GM19035 (cell line): ENCODE data around the gene TCERG1L.
"Not testable (repeated sequence)": the region's sequence is repeated elsewhere in the genome, so short reads cannot be mapped to it uniquely, and the experiment has no call there.

Experiments used
- ATAC-seq: cut with Tn5 transposase; IDR thresholded peaks from one replicate; pipeline ENCODE4 v1.9.1; 2021; ENCODE audit not compliant: unreplicated experiment

Gene TCERG1L

DNA sequence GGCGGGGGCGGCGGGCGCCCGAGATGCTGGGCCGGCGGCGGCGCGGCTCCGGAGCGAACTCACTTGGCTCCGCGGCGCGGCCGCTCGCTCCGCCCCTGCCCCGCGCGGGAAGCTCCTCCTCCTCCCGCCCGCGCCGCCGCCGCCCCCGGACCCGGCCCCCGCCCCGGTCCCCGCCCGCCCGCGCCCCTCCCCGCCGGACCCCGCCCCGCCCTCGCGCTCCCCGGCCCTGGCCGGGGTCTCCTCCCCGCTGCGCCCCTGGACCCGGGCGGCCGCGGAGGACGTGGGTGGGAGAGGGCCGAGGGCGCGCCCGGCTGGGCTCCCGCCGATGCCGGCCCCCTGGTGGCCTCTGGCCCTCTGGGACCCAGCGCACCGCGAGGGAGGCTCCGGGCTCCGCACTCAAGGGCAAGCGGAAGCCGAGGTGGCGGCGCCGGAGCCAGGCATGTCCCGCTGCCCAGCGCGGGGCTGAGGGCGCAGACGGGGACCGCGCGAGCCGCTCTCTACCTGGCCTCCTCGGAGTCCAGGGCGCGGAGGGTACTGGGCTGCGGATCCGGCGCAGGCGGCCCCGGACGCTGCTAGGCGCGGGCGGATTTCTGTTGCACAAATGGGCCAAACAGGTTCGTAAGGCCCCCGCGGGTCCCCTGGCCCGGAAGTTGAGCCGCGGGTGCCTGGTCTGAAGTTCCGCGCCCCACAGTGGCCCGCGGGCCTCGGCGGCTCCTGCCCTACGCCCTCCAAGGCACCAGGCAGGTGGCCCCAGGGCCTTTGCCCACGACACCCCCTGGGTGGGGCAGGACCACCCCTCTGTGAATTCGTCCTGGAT lies at the start of gene TCERG1L:
TSS of gene TCERG1L (minus strand) at position 61 of the 817 bp plus-strand sequence. CDS start 86 bp downstream, outside the sequence.
- ATAC-seq = no peak

GRCh38 chr10:131358741-131359442 lies 47.4 kb upstream of the TCERG1L start:
- no peak for ATAC-seq

- no peak for ATAC-seq
Observed at GRCh38 chr10:131356442-131356841, 44.9 kb upstream of the TCERG1L start.

DNA sequence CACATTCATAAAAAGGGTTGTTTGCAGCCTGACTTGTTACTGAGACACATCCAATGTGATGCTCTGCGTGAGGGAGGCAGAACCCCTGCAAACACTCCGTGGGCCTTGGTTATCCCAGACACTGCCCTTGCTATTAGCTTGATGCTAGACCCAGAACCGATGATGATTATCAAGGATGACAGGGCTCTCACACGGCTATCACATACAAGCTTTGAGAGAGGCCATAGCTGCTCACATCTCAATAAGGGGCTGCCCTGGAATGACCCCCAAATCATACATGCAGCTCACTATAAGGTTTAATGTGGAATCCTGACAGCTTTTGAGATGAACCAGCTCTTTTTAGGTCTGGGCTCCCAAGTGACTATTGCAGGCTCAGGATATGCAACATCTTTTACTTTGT lies 44.4 kb upstream of the TCERG1L start:
- ATAC-seq = no peak

DNA sequence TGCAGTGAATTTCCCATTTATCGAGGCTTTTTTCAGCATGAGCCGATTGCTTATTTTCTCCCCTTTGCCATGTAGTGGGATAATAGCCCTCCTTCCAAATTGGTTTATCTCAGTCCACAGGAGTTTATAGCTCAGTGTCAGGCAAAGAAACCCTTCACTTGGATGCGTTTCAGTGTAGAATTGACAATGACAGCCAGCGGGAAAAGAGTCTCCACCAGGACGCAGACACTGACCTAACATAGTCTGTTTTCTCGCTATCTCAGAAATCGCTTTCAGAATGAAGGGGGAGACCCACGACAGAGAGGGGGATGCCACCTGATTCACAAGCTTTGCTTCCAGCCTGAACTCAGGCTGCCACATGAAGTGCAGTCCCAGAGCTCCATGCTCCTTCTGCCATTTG lies 43.5 kb upstream of the TCERG1L start:
- no peak for ATAC-seq

DNA sequence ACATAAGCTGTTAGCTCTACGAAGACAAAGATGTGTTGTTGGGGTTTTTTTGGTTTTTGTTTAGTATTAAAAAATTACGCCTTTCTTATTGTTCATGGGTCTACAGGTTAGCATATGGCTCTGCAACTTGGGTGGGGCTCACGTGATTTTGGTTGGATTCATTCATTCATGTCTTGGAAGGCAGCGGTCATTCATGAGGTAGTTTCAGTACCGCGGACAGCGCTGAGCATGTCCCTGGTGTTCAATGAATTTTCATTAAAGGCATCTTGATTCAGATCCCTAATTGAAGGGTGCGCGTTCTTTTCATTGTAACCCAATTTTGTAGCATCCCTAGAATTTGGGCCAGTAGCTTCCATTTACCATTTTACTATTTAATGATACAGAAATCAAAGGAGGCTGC lies 42.9 kb upstream of the TCERG1L start:
- no peak for ATAC-seq

GRCh38 chr10:131352765-131353290 lies 41.3 kb upstream of the TCERG1L start:
- ATAC-seq = no peak

- no peak for ATAC-seq
Observed at GRCh38 chr10:131350660-131351059, 39.1 kb upstream of the TCERG1L start.

DNA sequence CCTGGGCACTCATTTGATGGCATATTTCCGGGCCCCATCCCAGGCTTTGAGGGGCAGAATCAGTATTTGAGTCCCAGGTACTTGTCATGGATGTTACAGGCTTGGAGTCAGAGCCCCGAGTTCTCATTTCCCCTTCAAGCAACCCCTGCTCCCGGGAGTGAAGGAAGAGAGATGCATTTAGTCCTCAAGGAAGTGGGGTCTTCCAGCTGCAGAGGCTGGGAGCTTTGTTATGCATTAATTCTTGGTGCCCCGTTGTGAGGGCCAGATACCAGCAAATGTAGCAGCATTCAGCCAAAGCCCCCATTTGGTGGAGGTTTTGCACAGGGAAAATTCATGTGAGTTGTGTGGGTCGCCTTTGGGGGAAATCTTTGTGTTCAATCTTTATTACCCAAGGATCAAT lies 38.7 kb upstream of the TCERG1L start:
- ATAC-seq = no peak

DNA sequence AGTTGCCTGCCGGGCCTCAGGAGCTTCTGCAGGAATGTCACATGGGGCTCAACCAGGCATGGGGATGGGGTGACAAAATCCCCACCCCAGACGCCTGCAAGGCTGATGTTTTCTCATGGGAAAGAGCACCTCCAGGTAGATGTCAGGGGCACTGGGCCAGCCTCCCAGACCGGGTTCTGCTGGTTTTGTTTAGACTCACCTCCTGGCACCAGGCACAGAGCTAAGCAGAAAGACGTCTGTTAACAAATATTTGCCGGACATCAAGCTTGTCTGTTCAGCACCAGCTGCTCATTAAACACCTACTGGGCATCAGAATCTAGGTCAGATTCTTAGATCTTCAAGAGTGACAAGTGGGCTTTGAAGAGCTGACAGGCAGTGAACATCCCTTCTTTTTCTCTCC lies 34.9 kb upstream of the TCERG1L start:
- no peak for ATAC-seq

DNA sequence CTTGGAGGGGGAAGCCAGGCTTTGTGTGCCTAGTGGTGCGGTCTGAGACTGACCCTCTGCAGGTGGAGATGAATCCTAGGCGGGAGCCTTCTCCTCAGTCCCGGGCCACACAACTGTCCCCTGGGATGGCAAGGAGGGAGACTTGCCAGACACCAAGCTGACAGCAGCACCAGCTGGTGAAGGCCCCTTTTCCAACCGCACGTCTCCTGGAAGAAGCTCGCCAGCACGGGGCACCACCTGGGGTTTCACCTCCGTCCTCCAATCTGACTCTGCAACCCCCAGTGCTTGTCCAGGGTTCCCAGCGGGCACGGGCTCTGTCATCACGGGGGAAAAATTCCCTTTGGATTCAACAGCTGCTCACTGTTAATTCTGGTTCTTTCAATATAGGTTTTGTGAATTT lies 34.2 kb upstream of the TCERG1L start:
- no peak for ATAC-seq

DNA sequence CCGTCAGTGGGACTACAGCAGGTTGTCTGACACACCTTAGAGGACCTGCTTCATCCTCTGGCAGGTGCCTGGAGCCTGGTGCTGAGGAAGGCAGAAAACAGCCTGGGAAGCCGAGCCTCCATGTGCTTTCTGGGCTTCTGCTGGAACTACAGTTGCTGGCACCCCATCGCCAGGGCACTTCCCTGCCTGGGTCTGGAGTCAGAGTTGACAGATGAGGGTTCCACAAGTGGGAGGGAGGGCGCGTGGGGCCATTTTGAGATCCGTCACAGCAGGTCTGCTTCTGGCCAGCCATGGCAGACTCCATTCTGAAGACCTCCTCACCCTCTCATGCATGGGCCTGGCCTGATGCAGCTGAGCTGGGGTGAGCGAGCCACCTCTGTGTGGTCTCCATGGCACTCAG lies 33.2 kb upstream of the TCERG1L start:
- ATAC-seq = no peak

DNA sequence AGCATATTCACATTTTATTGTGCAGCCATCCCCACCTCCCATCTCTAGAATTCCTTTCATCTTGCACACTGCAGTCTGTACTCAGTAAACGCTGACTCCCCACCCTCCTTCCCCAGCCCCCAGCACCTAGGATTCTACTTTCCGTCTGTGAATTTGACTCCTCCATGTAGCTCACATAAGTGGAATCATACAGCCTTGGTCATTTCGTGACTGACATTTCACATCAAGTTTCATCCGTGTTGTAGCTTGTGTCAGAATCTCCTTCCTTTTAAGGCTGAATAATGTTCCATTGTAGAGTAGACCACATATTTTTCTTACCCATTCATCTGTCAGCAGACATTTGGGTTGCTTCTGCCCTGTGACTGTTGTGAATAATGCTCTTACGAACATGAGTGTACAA lies 26.2 kb upstream of the TCERG1L start:
- no peak for ATAC-seq

DNA sequence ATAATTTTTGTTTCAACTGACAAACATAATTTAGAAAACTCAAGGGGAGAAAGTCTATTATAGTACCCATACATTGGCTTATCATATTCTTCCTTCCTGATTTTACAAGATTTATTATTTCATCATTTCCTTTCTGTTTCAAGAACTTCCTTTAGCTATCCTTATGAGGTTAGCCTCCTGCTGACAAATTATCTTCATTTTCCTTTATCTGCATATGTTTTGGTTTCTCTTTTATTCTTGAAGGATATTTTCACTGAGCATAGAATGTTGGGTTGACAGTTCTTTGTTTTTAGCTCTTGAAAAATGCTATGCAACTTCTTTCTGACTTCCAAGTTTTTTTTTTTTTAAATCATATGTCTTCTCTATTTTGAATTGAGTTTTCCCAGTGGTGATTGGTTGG lies 21.3 kb upstream of the TCERG1L start:
- ATAC-seq = no peak

DNA sequence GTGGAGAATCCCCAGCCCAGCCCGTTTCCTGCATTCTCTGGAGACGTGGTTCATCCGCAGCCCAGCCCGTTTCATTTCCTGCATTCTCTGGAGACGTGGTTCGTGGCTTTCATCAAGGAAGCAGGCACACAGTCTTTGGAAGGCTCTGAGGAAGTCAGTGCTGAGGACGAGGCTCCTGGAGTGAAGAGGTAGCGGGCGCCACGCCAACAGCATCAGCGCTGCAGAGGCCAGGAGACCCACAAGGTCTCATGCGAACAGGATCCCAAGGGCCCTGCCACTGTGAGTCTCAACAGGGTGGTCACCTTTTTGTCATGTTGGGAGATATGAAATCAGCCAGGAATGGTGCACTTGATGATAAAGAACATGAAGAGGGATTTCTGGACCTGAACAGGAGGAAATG lies 12.4 kb upstream of the TCERG1L start:
- ATAC-seq = no peak

DNA sequence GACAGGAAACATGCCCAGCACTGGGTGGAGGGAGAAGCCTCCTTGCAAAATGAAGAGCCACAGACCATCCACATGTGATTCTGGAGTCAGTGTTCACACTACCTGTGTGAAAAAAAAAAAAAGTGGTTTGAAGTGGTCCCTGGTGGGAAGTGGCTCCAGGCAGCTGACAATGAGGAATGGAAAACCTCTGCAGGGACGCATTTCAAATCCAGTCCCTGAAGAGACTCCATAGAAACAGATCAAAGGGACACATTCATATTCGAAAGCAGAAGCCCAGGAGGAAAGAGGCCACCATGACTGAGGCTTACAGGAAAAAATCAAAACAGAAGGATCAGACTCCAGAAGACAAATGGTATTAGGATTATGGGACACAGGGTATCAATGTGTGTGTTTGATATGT lies 11.5 kb upstream of the TCERG1L start:
- no peak for ATAC-seq

DNA sequence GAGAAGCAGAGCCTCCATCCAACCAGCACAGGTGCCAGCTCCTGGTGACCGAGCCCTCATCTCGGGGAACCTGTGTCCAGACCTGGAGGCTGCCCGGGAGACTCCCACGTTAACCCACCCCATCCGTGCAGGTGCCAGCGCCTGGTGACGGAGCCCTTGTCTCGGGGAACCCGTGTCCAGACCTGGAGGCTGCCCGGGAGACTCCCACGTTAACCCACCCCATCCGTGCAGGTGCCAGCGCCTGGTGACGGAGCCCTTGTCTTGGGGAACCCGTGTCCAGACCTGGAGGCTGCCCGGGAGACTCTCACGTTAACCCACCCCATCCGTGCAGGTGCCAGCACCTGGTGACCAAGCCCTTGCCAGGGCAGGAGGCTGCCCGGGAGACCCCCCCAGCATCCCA lies 11.1 kb upstream of the TCERG1L start:
- ATAC-seq = not testable (repeated sequence)

DNA sequence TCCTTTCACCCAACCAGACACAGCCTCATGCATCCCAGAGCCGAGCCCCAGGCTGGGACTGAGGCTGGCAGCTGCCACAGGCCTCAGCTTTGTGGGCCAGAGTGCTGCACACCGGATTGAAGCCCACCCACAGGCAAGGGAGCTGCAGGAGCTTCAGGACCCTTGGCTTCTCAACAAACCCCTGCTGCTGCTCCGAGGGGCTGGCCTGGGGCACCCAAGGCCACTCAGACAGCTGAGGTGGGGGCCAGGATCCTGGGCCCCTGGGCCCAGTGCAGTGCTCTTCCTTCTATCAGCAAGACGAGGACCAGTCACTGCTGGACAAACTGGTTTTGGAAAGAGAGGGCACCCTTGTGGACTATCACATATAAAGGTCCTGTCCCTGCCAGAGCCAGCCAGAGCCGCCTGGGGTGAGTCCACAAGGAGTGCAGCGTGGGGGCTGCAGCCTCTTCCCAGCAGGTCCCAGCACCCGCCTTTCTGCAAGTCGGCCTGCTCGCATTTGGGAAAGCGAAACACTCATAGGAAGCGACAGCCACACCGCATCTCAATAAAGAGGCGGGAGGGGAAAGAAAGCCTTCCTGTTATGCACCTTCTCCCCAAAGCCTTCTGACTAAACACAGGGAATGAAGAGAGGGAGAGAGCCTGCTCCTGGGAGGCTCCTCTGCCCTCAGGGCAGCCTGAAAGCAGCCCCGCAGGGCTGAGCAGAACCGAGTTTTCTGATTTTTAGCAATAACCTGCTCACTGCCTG lies 9.5 kb upstream of the TCERG1L start:
- ATAC-seq = no peak

- ATAC-seq = no peak
Observed at GRCh38 chr10:131318814-131319213, 7.3 kb upstream of the TCERG1L start.

DNA sequence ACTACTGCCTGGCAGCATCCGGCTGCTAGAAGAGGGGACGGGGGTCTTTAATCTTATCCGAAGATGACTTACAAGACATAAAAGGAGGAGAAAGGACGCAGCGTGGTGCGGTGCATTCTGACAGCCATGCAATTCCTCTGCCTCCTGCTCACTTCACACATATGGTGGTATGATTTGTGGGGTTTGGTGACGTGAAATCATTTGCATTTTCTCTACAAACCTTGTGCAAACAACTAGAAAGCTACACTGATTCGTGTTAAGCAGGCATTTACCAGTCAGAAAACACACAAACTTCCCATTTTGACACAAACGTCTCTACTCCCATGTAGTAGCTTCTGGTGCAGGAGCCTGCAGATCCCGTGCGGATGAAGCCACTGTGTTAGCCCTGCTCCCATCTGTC lies 6.8 kb upstream of the TCERG1L start:
- no peak for ATAC-seq

GRCh38 chr10:131316321-131317075 lies 5.0 kb upstream of the TCERG1L start:
- ATAC-seq = no peak
